EH (cell line): ENCODE results near the gene HOXD12.

Source experiments
- DNase-seq: peaks from one replicate; pipeline ENCODE4 v3.0.0-alpha.2; 2015; ENCODE audit warnings: low read depth

HOXD12 gene

GRCh38 chr2:176093145-176093897 is 6.3 kb upstream of the HOXD12 start:
- DNase-seq: peak; percentile 53

- no peak for DNase-seq
Measured at GRCh38 chr2:176093898-176094249, 5.7 kb upstream of the HOXD12 start.

GRCh38 chr2:176094349-176094748 is 5.2 kb upstream of the HOXD12 start:
- DNase-seq: no peak

GRCh38 chr2:176095421-176095820 is 4.2 kb upstream of the HOXD12 start:
- no peak for DNase-seq

GRCh38 chr2:176096243-176096985 is 3.2 kb upstream of the HOXD12 start:
- DNase-seq: peak; percentile 51

GRCh38 chr2:176096986-176097819 is 2.4 kb upstream of the HOXD12 start:
- peak; percentile 78 for DNase-seq

- no peak for DNase-seq
Measured at GRCh38 chr2:176097820-176098365, 1.7 kb upstream of the HOXD12 start.

- peak; percentile 30 for DNase-seq
Measured at GRCh38 chr2:176098366-176099158, 1.0 kb upstream of the HOXD12 start.

GRCh38 chr2:176099159-176099727 is 352 bp upstream of the HOXD12 start:
- no peak for DNase-seq

GRCh38 chr2:176100547-176101140 is 1.0 kb downstream of the HOXD12 start:
- DNase-seq: no peak

- DNase-seq: no peak
Measured at GRCh38 chr2:176101216-176101830, 1.7 kb downstream of the HOXD12 start.

- no peak for DNase-seq
Measured at GRCh38 chr2:176101842-176102241, 2.2 kb downstream of the HOXD12 start.

GRCh38 chr2:176102309-176102866 is 2.8 kb downstream of the HOXD12 start:
- no peak for DNase-seq

- no peak for DNase-seq
Measured at GRCh38 chr2:176103194-176103593, 3.6 kb downstream of the HOXD12 start.

GRCh38 chr2:176103742-176104315 is 4.2 kb downstream of the HOXD12 start:
- no peak for DNase-seq

- peak; percentile 94 for DNase-seq
Measured at GRCh38 chr2:176104316-176105077, 4.9 kb downstream of the HOXD12 start.

- peak; percentile 51 for DNase-seq
Measured at GRCh38 chr2:176105078-176105729, 5.6 kb downstream of the HOXD12 start.
